Measurements from ENCODE around the gene SPDYE18. TPM values are rescaled to one million over a fixed set of nuclear protein-coding genes. Genes with fewer than 3 reads are reported as not detected.
"Not testable (repeated sequence)": the region's sequence is repeated elsewhere in the genome, so short reads cannot be mapped to it uniquely, and the experiment has no call there.

The SPDYE18 gene
- total RNA-seq, 3 donors from 2014 or later = 1.4 to 1.6 TPM; not detected in 1

DNA sequence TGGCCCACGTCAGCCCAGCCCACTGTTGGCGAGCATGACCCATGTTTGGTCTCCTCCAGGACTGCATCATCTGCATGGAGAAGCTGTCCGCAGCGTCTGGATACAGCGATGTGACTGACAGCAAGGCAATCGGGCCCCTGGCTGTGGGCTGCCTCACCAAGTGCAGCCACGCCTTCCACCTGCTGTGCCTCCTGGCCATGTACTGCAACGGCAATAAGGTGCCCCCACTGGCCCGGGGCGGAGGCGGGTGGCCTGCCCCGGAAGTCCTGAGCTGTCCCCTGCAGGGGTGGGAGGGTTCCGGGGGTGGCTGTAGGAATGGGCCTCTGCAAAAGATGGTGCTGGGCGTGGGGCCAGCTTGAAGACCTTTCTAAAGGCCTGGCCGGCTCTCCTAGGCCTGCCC is 60.3 kb downstream of the SPDYE18 start:
- H3K4me1 ChIP-seq; H3K9me3 ChIP-seq; H3K27ac ChIP-seq; H3K4me3 ChIP-seq; H3K36me3 ChIP-seq; H3K27me3 ChIP-seq; DNase-seq (ENCODE audit: low spot score in 2 of 2); intact Hi-C loops (cut with DNase I; ENCODE audit: low total_unique reads): not testable (repeated sequence)

Other genes starting within 250 kb of the SPDYE18 start
- gene SPDYE17, start 30.2 kb downstream of the SPDYE18 start, total RNA-seq = not detected
- 10 to 100 TPM; 11.5 to 17.7 (median 15.5) TPM for gene CCDC146, start 60.1 kb upstream of the SPDYE18 start, total RNA-seq
- gene FGL2, start 137.3 kb upstream of the SPDYE18 start, total RNA-seq = 10 to 100 TPM; 17.4 to 62.1 (median 23.3) TPM

Data from breast epithelium (tissue), 4 donors.